Measurements from ENCODE around the gene ITSN2.
"Not testable (repeated sequence)": the region's sequence is repeated elsewhere in the genome, so short reads cannot be mapped to it uniquely, and the experiment has no call there.

The ITSN2 gene

GRCh38 chr2:24362253-24362652 lies 1.9 kb upstream of the ITSN2 start:
- no peak for DNase-seq

DNA sequence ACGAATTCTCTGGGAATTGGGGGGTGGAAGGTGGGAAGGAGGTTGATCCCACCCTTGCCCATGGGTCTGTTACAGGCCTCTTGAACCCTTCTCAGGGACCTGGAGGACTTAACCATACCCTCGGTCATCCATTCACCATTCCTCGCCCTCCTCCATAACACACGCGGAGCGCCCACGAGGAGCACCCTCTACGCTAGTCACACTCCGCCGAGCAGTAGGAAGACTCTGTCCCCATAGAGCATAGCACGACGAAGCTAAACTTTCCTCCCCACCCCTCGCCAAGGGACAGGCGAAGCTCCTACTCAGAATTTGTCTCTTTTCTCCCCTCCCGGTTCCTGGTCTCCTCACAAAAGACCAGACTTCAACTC lies 611 bp upstream of the ITSN2 start:
- DNase-seq, result no peak

- DNase-seq, result no peak
These were observed 947 bp downstream of the ITSN2 start for GRCh38 chr2:24359129-24360049.

- DNase-seq, result not testable (repeated sequence)
These were observed 2.6 kb downstream of the ITSN2 start for GRCh38 chr2:24357767-24358166.

DNA sequence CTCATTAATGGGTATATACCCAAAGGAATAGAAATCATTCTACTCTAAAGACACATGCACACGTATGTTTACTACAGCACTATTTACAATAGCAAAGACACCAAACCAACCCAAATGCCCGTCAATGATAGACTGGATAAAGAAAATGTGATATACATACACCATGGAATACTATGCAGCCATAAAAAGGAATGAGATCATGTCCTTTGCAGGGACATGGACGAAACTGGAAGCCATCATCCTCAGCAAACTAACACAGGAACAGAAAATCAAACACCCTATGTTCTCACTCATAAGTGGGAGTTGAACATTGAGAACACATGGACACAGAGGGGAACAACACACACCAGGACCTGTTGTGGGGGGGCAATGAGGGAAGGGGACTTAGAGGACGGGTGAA lies 3.2 kb downstream of the ITSN2 start:
- not testable (repeated sequence) for DNase-seq

GRCh38 chr2:24354957-24355356 lies 5.4 kb downstream of the ITSN2 start:
- DNase-seq, result no peak

- no peak for DNase-seq
These were observed 5.9 kb downstream of the ITSN2 start for GRCh38 chr2:24354395-24354794.

- DNase-seq, result no peak
These were observed 6.4 kb downstream of the ITSN2 start for GRCh38 chr2:24353973-24354372.

GRCh38 chr2:24353364-24353763 lies 7.0 kb downstream of the ITSN2 start:
- no peak for DNase-seq

DNA sequence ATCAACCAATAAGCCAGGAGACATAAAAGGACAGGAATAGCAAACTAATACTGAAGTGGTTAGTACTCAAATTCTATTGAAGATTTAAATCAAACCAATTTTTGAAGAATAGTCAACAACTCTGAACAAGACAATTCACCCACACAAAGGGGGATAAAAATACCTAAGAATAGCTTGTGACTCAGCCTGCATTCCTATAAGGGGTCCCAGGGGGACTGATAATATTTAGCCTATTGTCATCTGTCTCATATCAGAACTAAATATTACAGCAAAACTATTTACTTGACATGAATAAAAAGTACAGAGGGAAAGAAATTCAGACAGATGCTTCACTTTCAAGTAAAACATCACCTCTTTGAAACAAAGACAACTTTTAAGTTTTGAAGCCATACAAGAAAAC lies 7.7 kb downstream of the ITSN2 start:
- DNase-seq, result no peak

DNA sequence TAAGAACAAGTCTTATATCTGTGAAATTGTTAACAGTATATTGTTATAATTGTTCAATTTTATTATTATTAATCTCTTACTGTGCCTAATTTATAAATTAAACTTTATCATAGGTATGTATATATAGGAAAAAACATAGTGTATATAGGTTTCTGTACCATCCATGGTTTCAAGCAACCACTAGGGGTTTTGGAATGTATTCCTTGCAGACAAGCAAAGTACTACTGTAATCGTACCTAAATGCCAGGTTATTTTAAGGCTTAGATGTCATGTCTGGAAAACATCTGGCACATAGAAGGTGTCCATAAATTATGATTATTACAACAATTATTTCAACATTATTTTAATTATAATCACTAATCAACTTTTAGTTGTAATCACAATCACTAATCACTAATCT lies 8.4 kb downstream of the ITSN2 start:
- DNase-seq, result no peak

DNA sequence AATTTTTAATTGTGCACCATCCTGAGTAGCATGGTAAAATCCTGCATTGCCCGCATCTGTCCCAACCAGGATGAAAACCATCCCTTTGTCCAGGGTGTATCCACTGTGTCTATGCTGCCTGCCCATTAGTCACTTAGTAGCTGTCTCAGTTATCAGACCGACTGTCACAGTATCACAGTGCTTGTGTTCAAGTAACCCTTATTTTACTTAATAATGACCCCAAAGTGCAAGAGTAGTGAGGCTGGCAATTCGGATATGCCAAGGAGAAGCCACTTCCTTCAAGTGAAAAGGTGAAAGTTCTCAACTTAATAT lies 8.8 kb downstream of the ITSN2 start:
- DNase-seq, result no peak

GRCh38 chr2:24350826-24351626 lies 9.3 kb downstream of the ITSN2 start:
- DNase-seq, result no peak

- no peak for DNase-seq
These were observed 11.2 kb downstream of the ITSN2 start for GRCh38 chr2:24349097-24349496.

- DNase-seq, result no peak
These were observed 14.4 kb downstream of the ITSN2 start for GRCh38 chr2:24345937-24346336.

- DNase-seq, result no peak
These were observed 17.0 kb downstream of the ITSN2 start for GRCh38 chr2:24343225-24343882.

- no peak for DNase-seq
These were observed 18.0 kb downstream of the ITSN2 start for GRCh38 chr2:24342110-24342910.

- no peak for DNase-seq
These were observed 20.5 kb downstream of the ITSN2 start for GRCh38 chr2:24339856-24340262.

DNA sequence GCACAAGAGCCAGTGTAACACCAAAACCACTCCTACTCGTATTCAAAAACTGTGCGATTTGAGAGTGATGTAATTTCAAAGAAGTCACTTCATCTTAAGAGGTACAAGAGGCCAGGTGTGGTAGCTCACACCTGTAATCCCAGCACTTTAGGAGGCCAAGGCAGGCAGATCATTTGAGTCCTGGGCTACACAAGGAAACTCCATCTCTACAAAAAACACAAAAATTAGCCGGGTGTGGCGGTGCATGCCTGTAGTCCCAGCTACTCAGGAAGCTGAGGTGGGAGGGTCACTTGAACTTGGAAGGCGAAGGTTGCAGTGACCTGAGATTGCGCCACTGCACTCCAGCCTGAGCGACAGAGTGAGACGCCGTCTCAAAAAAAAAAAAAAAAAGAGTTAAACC lies 21.2 kb downstream of the ITSN2 start:
- DNase-seq, result not testable (repeated sequence)

DNA sequence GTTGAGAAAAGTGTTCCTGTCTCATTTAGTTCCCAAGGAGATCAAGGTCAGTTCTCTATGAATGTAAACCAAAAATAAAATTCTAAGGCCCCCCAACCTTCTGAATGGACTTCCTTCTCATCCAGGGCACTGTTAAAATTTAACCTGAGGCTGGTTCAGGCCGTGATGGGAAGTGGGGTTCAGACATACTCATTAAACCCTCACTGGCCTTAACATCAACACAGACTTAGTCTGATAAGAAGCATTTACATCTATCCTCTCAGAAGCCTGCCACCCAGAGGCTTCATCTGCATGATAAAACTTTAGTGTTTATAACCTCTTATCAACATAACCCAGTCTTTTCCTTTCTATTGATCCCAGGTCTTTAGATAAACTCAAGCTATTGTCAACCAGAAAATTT lies 22.4 kb downstream of the ITSN2 start:
- DNase-seq, result no peak

DNA sequence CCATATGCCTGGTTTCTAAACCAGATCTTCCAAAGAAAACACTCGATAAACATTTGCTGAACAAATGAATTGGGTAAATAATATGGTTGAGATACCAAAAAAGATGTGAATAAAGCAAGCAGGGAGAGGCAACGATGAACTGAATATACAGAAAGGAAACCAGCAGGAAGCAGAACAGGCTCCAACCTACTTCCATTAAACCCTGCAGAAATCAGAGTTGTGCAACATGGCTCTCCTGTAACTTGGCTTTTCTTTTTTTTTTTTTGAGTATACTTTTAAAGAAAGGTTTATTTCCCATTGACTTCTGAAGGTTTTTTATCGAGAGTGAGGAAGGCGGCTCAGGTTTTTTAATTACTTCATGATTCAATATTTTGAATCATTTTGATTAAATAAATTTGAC lies 23.5 kb downstream of the ITSN2 start:
- no peak for DNase-seq

DNA sequence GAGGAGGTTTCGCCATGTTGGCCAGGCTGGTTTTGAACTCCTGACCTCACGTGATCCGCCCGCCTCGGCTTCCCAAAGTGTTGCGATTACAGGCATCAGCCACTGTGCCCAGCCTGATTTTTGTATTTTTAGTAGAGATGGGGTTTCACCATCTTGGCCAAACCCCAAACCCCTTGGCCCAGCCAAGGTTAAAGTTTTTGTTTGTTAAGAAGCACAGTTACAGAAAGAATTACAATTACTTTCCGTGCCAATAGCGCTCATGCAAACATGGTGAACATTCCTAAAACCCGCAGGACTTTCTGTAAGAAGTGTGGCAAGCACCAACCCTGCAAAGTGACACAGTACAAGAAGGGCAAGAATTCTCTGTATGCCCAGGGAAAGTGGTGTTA lies 26.1 kb downstream of the ITSN2 start:
- no peak for DNase-seq
